Thyroid gland (tissue), 4 donors: ENCODE results near the gene ZAP70.

Experiments
- POLR2A ChIP-seq, 2 donors: fragments of 450-650 bp; IDR thresholded peaks; one replicate each; pipeline ENCODE4 v1.6.1; 2017; ENCODE audit warnings: antibody characterized with exemption in 2 of 2, mild to moderate bottlenecking in 2 of 2, moderate library complexity in 1 of 2
- TF ChIP-seq, protein P1 (sequence below), 6 experiments: fragments of 200-600 bp in 3 of 6; fragments of 450-650 bp in 3 of 6; sonication (generic) in 3 of 6; IDR thresholded peaks; one replicate each; pipeline ENCODE4 v1.5.1; 2016 to 2019; ENCODE audit warnings: antibody characterized with exemption in 6 of 6, mild to moderate bottlenecking in 2 of 6, inconsistent platforms in 1 of 6, moderate library complexity in 1 of 6

DNA sequence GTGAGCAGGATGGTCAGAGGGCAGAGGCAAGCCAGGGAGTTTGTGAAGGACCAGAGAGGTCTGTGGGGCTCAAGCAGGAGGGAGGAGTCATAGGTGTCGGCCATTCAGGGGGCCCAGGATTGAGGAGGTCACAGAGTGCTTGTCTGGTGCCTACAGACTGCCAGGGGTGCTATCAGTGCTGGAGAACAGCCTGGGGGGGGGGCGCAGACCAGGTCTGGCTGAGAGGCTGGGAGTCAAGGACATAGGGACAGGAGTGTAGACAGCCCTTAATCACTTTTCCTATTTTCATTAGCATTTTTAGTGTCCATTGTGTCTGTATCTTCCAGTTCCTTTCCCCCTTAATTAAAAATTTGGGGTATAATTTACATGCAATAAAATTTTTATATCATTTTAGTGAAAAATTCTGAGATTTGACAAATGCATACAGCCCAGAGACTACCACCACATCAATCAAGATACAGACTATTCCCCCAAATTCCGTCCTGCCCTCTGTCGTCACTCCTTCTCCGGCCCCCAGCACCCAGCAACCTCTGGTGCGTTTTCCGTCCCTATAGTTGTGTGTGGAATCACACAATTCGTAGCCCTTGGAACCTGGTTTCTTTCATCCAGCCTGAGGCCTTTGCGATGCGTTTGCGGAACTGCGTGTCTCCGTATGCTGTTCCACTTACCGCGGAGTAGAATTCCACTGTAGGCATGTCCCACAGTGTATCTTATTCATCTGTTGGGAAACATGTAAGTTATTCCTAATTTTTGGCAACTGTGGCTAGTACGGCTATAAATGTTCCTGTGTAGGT, 6.2 kb downstream of the ZAP70 start:
- TF ChIP-seq, protein P1, sequence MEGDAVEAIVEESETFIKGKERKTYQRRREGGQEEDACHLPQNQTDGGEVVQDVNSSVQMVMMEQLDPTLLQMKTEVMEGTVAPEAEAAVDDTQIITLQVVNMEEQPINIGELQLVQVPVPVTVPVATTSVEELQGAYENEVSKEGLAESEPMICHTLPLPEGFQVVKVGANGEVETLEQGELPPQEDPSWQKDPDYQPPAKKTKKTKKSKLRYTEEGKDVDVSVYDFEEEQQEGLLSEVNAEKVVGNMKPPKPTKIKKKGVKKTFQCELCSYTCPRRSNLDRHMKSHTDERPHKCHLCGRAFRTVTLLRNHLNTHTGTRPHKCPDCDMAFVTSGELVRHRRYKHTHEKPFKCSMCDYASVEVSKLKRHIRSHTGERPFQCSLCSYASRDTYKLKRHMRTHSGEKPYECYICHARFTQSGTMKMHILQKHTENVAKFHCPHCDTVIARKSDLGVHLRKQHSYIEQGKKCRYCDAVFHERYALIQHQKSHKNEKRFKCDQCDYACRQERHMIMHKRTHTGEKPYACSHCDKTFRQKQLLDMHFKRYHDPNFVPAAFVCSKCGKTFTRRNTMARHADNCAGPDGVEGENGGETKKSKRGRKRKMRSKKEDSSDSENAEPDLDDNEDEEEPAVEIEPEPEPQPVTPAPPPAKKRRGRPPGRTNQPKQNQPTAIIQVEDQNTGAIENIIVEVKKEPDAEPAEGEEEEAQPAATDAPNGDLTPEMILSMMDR (IDR thresholded peaks at IDR 0.05), result no peak
- no peak for TF ChIP-seq POLR2A (IDR thresholded peaks at IDR 0.05)
